Measurements from ENCODE around the gene CNIH2.
A peak's percentile ranks its signal among the peaks of the same experiment; 100 is the strongest.

Gene CNIH2

GRCh38 chr11:66299186-66299585 is 21.2 kb downstream of the CNIH2 start:
- no peak for TF ChIP-seq CTCF (IDR thresholded peaks at IDR 0.05)

- TF ChIP-seq CTCF (IDR thresholded peaks at IDR 0.05): no peak
These were observed 24.7 kb downstream of the CNIH2 start for GRCh38 chr11:66302656-66303055.

GRCh38 chr11:66309475-66309874 is 31.5 kb downstream of the CNIH2 start:
- no peak for TF ChIP-seq CTCF (IDR thresholded peaks at IDR 0.05)

GRCh38 chr11:66310324-66310723 is 32.3 kb downstream of the CNIH2 start:
- TF ChIP-seq CTCF (IDR thresholded peaks at IDR 0.05): no peak

GRCh38 chr11:66311470-66311964 is 33.5 kb downstream of the CNIH2 start:
- TF ChIP-seq CTCF (IDR thresholded peaks at IDR 0.05): peak; percentile 87; the same call in 1 of the 2 replicates

- peak; percentile 18; the same call in 1 of the 2 replicates for TF ChIP-seq CTCF (IDR thresholded peaks at IDR 0.05)
These were observed 34.1 kb downstream of the CNIH2 start for GRCh38 chr11:66311965-66312548.

GRCh38 chr11:66312549-66313320 is 34.8 kb downstream of the CNIH2 start:
- TF ChIP-seq CTCF (IDR thresholded peaks at IDR 0.05): no peak
